HG03097 (cell line): ENCODE data around the gene CCT6A.
"Not testable (repeated sequence)": the region's sequence is repeated elsewhere in the genome, so short reads cannot be mapped to it uniquely, and the experiment has no call there.

Experiments
- ATAC-seq: cut with Tn5 transposase; IDR thresholded peaks from one replicate; pipeline ENCODE4 v1.9.1; 2021; ENCODE audit not compliant: unreplicated experiment, low FRiP score

CCT6A gene

GRCh38 chr7:56098187-56099008 lies 46.8 kb downstream of the CCT6A start:
- ATAC-seq, result not testable (repeated sequence)

GRCh38 chr7:56099653-56100052 lies 48.1 kb downstream of the CCT6A start:
- no peak for ATAC-seq

GRCh38 chr7:56104138-56104537 lies 52.6 kb downstream of the CCT6A start:
- not testable (repeated sequence) for ATAC-seq

- no peak for ATAC-seq
Measured at GRCh38 chr7:56105508-56105907, 53.9 kb downstream of the CCT6A start.

GRCh38 chr7:56106108-56107073 lies 54.8 kb downstream of the CCT6A start, which contains the start of gene CHCHD2:
Gene CHCHD2 (minus strand): TSS chr7:56106476. CDS start chr7:56106413, 63 bp downstream.
- peak; percentile 100 for ATAC-seq

GRCh38 chr7:56107954-56108258 lies 56.3 kb downstream of the CCT6A start:
- no peak for ATAC-seq

GRCh38 chr7:56110611-56111010 lies 59.0 kb downstream of the CCT6A start:
- ATAC-seq, result no peak

GRCh38 chr7:56112244-56112643 lies 60.7 kb downstream of the CCT6A start:
- ATAC-seq, result not testable (repeated sequence)
